GM21717 (cell line): ENCODE measurements around the gene PNLDC1.
"Not testable (repeated sequence)": the region's sequence is repeated elsewhere in the genome, so short reads cannot be mapped to it uniquely, and the experiment has no call there.

Experiments used
- ATAC-seq: cut with Tn5 transposase; IDR thresholded peaks from one replicate; pipeline ENCODE4 v1.9.1; 2021; ENCODE audit warnings: mild to moderate bottlenecking, moderate library complexity; ENCODE audit not compliant: unreplicated experiment

The PNLDC1 gene

GRCh38 chr6:159819098-159819497 is 19.0 kb downstream of the PNLDC1 start:
- ATAC-seq: no peak

GRCh38 chr6:159819932-159820640 is 20.0 kb downstream of the PNLDC1 start:
- no peak for ATAC-seq

- ATAC-seq: no peak
These were observed 21.0 kb downstream of the PNLDC1 start for GRCh38 chr6:159821122-159821521.

GRCh38 chr6:159821726-159822125 is 21.6 kb downstream of the PNLDC1 start:
- no peak for ATAC-seq

- ATAC-seq: no peak
These were observed 23.9 kb downstream of the PNLDC1 start for GRCh38 chr6:159823953-159824352.

- not testable (repeated sequence) for ATAC-seq
These were observed 24.6 kb downstream of the PNLDC1 start for GRCh38 chr6:159824690-159825089.

GRCh38 chr6:159826004-159826403 is 25.9 kb downstream of the PNLDC1 start:
- ATAC-seq: no peak

GRCh38 chr6:159826968-159827647 is 27.0 kb downstream of the PNLDC1 start:
- ATAC-seq: no peak

GRCh38 chr6:159828074-159828473 is 28.0 kb downstream of the PNLDC1 start:
- ATAC-seq: no peak

GRCh38 chr6:159829526-159829925 is 29.4 kb downstream of the PNLDC1 start:
- no peak for ATAC-seq

- no peak for ATAC-seq
These were observed 30.7 kb downstream of the PNLDC1 start for GRCh38 chr6:159830501-159831372.

- no peak for ATAC-seq
These were observed 31.2 kb downstream of the PNLDC1 start for GRCh38 chr6:159831373-159831679.

GRCh38 chr6:159832946-159833345 is 32.9 kb downstream of the PNLDC1 start:
- no peak for ATAC-seq

GRCh38 chr6:159833556-159833955 is 33.5 kb downstream of the PNLDC1 start:
- no peak for ATAC-seq

GRCh38 chr6:159833997-159834603 is 34.0 kb downstream of the PNLDC1 start:
- ATAC-seq: no peak

GRCh38 chr6:159836718-159837490 is 36.8 kb downstream of the PNLDC1 start:
- no peak for ATAC-seq

- no peak for ATAC-seq
These were observed 37.4 kb downstream of the PNLDC1 start for GRCh38 chr6:159837511-159837910.

GRCh38 chr6:159838020-159838744 is 38.1 kb downstream of the PNLDC1 start:
- no peak for ATAC-seq

- ATAC-seq: no peak
These were observed 42.0 kb downstream of the PNLDC1 start for GRCh38 chr6:159842035-159842434.
